GM18511 (cell line): ENCODE results near the gene UBXN6.

Source experiments
- ATAC-seq: cut with Tn5 transposase; IDR thresholded peaks from one replicate; pipeline ENCODE4 v1.9.1; 2021; ENCODE audit warnings: mild to moderate bottlenecking, moderate library complexity; ENCODE audit not compliant: unreplicated experiment

The UBXN6 gene

DNA sequence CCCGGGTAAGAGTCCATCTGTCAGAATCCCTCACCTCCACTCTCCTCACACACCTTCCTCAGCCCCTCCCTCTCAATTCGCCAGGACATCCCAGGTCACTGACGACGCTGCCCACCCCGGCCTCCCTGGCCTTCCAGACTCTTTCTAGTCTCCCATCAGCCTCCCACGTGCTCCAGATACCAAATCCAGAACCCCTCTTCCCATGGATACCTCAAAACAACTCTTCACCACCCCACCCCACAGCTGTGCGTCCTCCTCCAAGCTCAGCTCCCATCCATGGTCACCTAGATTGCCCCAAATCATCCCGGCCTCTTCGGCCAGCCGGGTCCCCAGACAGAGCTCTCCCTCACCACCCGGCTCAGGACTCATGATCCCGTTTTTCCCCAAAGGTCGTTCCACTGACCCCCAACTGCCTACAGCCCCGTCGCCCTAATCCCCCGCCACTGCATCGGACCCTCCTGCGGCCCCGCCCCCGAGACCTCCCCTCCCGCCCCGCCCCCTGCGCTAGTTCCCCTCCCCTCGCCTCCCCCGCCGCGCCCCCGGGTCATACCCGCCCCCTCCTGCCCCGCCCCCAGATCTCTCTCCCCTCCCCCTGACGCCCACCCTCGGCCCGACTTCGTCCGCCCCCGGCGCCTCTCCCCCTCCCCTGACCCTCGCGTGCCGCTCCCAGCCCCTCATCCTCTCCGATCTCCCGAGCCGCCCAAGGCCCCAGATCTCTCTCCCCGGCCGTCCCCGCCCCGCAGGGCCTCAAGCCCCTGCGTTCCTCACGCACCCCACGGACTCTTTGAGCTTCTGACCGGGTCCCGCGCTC, 546 bp downstream of the UBXN6 start:
- ATAC-seq, result peak; percentile 22

GRCh38 chr19:4456476-4456842, 1.1 kb downstream of the UBXN6 start:
- no peak for ATAC-seq

- ATAC-seq, result no peak
Observed at GRCh38 chr19:4455719-4456475, 1.7 kb downstream of the UBXN6 start.

DNA sequence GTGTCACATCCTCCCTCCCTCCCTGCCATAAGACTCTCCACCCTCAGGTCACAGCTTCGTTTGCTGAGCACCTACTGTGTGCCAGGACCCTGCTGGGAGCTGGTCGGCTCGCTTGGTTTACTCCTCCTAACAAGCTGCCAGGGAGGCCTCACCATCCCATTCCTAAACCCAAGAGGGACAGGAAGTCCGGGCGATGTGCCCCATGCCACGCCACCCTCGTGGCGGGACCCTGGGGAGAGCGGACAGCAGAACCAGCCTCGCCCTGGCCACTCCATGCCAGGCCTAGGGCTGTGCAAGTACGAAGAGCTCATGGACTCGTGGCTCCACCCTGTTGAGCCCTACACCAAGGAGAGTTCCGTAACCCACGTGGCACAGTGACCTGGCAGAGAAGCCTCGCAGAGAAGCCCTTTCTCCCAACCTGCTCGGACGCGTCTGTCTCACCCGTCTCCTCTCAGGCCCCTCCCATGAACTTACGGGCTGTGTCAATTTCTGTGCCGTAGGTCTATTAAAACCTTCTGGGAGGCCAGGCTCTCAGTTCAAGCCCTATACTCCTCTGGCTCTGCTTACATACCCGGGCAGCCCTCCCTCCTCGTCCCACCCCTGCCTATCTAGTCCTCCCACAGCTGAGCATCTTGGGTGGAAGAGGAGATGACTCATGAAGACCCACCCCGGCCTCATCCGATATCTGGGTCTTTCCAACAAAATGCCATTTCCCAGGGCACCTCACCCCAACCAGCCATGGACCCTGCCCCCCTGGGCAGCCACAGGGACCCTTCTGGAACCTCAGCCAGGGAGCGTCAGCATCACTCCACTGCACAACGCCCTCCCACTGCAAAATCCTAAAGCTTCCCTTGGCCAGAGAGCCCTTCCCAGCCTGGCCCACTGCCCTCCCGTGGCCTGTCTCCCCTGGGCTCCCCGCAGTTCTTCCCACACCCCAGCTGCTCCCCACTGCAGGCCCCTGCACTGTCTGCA, 2.6 kb downstream of the UBXN6 start:
- no peak for ATAC-seq

GRCh38 chr19:4453232-4454179, 4.1 kb downstream of the UBXN6 start:
- ATAC-seq, result no peak

- ATAC-seq, result no peak
Observed at GRCh38 chr19:4452230-4452990, 5.2 kb downstream of the UBXN6 start.

GRCh38 chr19:4449639-4450028, 8.0 kb downstream of the UBXN6 start:
- no peak for ATAC-seq

- ATAC-seq, result no peak
Observed at GRCh38 chr19:4449022-4449638, 8.5 kb downstream of the UBXN6 start.

GRCh38 chr19:4448147-4448985, 9.2 kb downstream of the UBXN6 start:
- no peak for ATAC-seq

- ATAC-seq, result no peak
Observed at GRCh38 chr19:4447327-4448146, 10.1 kb downstream of the UBXN6 start.

DNA sequence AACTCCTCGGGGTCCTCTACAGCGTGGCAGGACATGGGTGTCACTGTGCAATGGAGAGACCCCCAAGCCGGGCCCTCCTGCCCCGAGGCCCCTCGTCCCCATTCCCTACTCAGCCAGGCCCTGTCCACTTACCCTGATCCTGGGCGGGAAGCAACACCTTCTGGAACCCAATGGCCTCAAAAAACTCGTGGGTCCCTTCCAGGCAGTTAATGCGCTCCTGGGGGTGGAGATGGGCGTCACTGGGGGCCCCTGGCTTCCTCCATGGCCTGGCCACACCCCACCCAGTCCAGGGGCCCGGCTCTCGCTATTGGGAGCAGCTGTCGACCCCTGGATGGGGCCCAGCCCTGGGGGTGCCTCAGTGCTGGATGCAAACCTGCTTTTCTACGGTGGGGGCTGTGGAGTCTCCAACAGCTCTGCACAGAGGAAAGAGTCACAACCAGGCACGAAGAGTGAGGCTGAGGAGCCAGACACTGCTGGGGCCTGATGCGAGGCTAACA, 10.8 kb downstream of the UBXN6 start:
- no peak for ATAC-seq

DNA sequence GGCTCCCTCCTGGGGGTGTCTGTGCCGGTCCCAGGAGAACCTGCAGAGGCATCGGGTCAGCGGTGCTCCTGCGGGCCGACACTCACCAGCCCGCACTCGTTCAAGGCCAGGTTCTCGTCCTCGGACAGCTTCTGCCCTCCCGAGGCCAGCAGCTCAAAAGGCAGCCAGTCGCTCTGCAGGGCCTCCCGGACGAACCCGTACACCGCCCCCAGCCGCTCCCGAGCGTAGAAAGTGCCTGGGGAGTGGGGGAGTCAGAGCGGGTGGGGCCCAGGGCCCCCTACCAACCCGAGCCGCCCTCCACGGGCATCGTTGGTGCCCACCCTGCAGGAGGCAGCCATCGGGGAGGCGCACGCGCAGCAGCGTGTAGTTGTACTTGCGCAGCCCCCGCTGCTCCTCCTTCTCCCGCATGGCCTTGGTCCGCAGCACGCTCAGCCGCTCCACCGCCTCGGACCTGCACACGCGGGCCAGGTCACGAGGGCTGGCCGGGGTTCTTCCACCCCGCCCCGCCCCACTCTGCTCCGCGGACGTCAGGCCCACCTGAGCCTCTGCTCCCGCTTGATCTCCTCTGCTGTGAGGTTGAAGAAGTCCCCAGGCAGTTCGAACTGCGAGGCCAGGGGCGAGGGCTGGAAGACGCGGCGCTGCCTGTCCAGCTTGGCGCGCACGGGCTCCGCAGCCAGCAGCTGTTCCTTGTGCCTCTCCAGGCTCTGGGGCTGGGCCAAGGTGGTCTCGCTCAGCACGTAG, 11.5 kb downstream of the UBXN6 start:
- no peak for ATAC-seq

DNA sequence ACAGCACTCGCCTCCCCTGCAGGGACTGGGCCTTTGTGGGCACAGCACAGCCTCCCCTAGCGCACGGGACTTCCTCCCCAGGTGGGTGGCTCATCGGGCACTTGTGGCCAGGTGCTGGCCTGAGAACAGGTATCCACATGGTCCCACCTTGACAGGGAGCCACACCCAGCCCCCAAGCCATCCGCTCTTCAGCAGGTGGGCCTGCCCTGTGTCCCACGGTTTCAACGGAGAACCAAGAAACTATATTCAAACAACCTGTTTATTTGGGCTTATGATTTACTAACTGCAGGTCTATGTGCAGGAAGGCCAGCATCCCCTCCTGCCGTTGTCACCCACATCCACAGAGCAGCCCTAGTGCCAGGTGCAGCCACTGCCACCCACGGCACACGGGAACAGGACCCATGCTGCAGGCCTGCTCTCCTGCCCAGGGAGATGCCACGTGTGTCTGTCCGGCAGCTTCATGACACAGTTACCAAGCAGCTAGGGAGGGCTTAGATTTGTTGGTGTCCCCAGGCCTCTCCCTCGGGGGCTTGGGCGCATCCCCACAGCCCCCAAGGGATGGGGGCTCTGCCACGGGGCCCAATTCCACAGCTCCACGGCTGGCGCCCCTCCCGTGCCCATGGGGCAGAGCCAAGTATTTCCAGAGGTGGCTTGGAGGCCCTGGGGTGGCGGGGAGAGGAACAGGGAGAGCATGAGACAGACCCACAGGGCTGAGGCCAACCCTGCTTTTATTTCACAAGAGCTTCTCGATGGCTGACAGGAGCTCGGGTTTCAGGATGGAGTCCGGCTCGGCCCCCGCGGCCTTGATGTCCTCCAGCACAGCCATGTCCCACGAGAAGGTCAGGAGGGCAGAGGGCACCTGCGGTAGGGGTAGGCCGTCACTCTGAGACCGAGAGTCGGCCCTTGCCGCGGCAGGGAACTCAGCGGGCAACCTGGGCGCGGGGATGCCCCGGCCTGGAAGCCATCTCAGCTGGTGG, 12.5 kb downstream of the UBXN6 start:
- ATAC-seq, result no peak

DNA sequence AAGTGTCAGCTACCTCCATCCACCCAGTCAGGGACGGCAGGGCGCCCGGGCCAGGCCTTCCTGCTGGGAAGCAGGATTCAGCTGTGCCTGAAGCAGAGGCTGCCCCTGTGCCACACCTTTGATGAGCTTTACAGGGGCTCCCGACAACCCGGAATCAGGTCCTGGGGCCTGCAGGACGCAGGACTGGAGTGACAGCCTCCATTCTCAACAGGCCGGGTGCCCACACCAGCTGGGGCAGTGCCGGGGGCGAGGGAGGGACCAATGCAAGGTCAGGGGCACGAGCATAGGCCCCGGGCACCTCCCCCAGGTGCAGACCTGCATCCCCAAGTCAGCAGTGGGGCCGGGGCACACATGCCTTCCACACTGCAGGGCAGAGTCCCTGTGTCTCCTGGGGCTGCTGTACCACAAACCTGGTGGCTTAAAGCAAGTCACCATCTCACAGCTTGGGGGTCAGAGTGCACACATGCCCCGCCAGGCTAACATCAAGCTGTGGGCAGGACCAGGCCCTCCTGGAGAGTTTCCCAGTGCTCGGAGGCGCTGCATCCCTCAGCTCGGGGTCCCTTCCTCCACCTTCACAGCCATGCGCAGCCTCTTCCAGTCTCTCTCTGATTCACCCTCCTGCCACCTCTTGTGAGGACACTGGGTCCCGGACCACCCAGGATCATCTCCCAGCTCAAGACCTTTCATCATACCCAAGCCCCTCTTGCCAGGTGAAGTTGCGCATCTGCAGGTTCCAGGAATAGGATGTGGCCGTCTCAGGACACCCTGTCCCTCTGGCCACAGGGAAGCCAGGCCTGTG, 13.4 kb downstream of the UBXN6 start:
- no peak for ATAC-seq
